Measurements from ENCODE around the gene ARHGEF16. TPM values are rescaled to one million over a fixed set of nuclear protein-coding genes. Genes with fewer than 3 reads are reported as not detected.

ARHGEF16 gene
- polyA plus RNA-seq, 1 of the 3 experiments (the other 2 are of a cell fraction) = 0.18 TPM

DNA sequence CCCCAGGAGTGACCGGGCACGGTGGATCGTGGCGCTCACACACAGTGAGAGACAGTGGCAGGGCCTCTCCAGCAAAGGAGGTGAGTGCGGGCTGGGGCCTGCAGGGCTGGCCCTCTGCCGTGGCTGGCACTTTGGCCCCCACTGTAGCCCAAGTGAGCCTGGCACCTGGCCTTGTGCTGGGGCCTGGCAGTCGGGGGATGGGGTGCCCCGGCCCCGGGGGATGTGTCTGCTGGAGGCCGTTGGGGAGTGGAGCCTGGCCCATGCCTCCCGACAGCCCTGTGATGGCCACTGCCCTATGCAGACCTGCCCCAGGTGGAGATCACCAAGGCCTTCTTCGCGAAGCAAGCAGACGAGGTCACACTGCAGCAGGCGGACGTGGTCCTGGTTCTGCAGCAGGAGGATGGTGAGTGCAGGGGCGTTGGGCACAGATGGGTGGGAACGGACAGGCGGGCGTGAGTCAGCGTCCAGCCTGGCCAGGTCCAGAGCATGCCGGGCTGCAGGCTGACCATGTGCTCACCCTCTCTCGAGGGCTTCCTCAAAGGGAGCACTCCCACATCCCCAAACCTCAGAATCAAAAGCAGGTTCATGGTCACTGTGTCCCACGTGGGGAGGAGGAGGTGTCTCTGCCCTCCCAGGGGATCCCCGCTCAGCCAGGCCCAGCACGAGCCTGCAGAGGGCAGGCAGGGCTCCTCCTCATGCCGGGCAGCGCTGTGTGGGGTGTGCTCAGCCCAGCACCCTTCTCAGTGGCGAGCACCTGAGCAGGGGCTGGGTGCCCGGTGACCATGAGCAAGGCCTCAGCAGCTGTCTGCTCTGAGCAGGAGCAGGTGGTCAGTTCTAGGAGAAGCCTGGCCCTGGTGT is 25.3 kb downstream of the ARHGEF16 start:
- WGBS (ENCODE audit: low lambda C conversion rate) = 77% methylated on average over 11 of the region's 30 CpGs
- Histone ChIP-seq H3K27me3 (ENCODE audit: insufficient read depth) (no peaks in the 10 kb centered on the region), H3K79me2 (ENCODE audit: insufficient read depth) (no peaks in the 10 kb centered on the region), H4K20me1 (ENCODE audit: insufficient read depth) (no peaks in the 10 kb centered on the region), H3K36me3 (replicated peaks in 1 of 2; ENCODE audit: control insufficient read depth in 1 of 2, insufficient read depth in 2 of 2, low read length in 1 of 2) (no peaks in the 10 kb centered on the region), H3K9ac (no peak overlapping the region), H3K9me3 (no peaks in the 10 kb centered on the region), H3K4me1 (ENCODE audit: control insufficient read depth in 1 of 2, insufficient read depth in 2 of 2, low read depth in 1 of 2, low read length in 1 of 2) (peaks cover 0 to 5% of the 10 kb centered on the region in 2 experiments; a peak in 1 of 4 replicates), H3F3A (replicated peaks; ENCODE audit: insufficient read depth) (no peaks in the 10 kb centered on the region), H3K9me2 (no peaks in the 10 kb centered on the region), H3K4me3 (ENCODE audit: low read depth in 2 of 2, low read length in 1 of 2) (no peak overlapping the region), H3K4me2 (no peak overlapping the region), H3K27ac (ENCODE audit: low read depth in 2 of 2, low read length in 1 of 2) (no peak overlapping the region), H2AFZ (ENCODE audit: low read depth) (no peak overlapping the region)
- POLR2A ChIA-PET = no interaction called here
- TF ChIP-seq SMC3 (IDR thresholded peaks at IDR 0.05; ENCODE audit: low read depth, low read length) (no peak), POLR2AphosphoS5 (IDR thresholded peaks at IDR 0.05; ENCODE audit: low read depth, low read length) (no peak), MEF2A (IDR thresholded peaks at IDR 0.05; ENCODE audit: borderline replicate concordance, low read depth) (no peak), CHD2 (IDR thresholded peaks at IDR 0.05; ENCODE audit: low read length, partially characterized antibody) (no peak), NFIC (IDR thresholded peaks at IDR 0.05; ENCODE audit: borderline replicate concordance) (no peak), TEAD4 (IDR thresholded peaks at IDR 0.05; ENCODE audit: borderline replicate concordance, insufficient read depth) (no peak), GATA2 (CRISPR knock-in tag; IDR thresholded peaks at IDR 0.05) (no peak), GABPA (IDR thresholded peaks at IDR 0.05; ENCODE audit: low read depth) (no peak), TAF1 (IDR thresholded peaks at IDR 0.05; ENCODE audit: borderline replicate concordance, low read depth, low read length) (no peak), NRF1 (IDR thresholded peaks at IDR 0.05; ENCODE audit: low read depth, low read length) (no peak), ELF1 (IDR thresholded peaks at IDR 0.05) (no peak), YY1 (IDR thresholded peaks at IDR 0.05; ENCODE audit: low read depth) (no peak)
- TF ChIP-seq, protein P1, sequence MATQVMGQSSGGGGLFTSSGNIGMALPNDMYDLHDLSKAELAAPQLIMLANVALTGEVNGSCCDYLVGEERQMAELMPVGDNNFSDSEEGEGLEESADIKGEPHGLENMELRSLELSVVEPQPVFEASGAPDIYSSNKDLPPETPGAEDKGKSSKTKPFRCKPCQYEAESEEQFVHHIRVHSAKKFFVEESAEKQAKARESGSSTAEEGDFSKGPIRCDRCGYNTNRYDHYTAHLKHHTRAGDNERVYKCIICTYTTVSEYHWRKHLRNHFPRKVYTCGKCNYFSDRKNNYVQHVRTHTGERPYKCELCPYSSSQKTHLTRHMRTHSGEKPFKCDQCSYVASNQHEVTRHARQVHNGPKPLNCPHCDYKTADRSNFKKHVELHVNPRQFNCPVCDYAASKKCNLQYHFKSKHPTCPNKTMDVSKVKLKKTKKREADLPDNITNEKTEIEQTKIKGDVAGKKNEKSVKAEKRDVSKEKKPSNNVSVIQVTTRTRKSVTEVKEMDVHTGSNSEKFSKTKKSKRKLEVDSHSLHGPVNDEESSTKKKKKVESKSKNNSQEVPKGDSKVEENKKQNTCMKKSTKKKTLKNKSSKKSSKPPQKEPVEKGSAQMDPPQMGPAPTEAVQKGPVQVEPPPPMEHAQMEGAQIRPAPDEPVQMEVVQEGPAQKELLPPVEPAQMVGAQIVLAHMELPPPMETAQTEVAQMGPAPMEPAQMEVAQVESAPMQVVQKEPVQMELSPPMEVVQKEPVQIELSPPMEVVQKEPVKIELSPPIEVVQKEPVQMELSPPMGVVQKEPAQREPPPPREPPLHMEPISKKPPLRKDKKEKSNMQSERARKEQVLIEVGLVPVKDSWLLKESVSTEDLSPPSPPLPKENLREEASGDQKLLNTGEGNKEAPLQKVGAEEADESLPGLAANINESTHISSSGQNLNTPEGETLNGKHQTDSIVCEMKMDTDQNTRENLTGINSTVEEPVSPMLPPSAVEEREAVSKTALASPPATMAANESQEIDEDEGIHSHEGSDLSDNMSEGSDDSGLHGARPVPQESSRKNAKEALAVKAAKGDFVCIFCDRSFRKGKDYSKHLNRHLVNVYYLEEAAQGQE (IDR thresholded peaks at IDR 0.05; ENCODE audit: low read depth, low read length) = no peak
- no peak for DNase-seq
- CTCF ChIA-PET = interaction anchor here (1.0 to 4.0 kb wide), 5 partner anchors 8 to 85 kb away, joined by 3 to 57 read pairs (median 13); no protein-coding TSS in a partner anchor

GRCh38 chr1:3480369-3480719 is 25.9 kb downstream of the ARHGEF16 start:
- Histone ChIP-seq H3K9me3 (no peaks in the 10 kb centered on the region), H3K79me2 (ENCODE audit: insufficient read depth) (no peaks in the 10 kb centered on the region), H3F3A (replicated peaks; ENCODE audit: insufficient read depth) (no peaks in the 10 kb centered on the region), H2AFZ (ENCODE audit: low read depth) (no peak overlapping the region), H3K4me2 (no peak overlapping the region), H3K9ac (no peak overlapping the region), H4K20me1 (ENCODE audit: insufficient read depth) (no peaks in the 10 kb centered on the region), H3K4me1 (ENCODE audit: control insufficient read depth in 1 of 2, insufficient read depth in 2 of 2, low read depth in 1 of 2, low read length in 1 of 2) (peaks cover 0 to 5% of the 10 kb centered on the region in 2 experiments; a peak in 1 of 4 replicates), H3K27me3 (ENCODE audit: insufficient read depth) (no peaks in the 10 kb centered on the region), H3K4me3 (ENCODE audit: low read depth in 2 of 2, low read length in 1 of 2) (no peak overlapping the region), H3K36me3 (replicated peaks in 1 of 2; ENCODE audit: control insufficient read depth in 1 of 2, insufficient read depth in 2 of 2, low read length in 1 of 2) (no peaks in the 10 kb centered on the region), H3K9me2 (no peaks in the 10 kb centered on the region), H3K27ac (ENCODE audit: low read depth in 2 of 2, low read length in 1 of 2) (no peak overlapping the region)
- 76% methylated on average over 4 of the region's 21 CpGs for WGBS (ENCODE audit: low lambda C conversion rate)
- POLR2A ChIA-PET = no interaction called here
- CTCF ChIA-PET = interaction anchor here (1.0 to 4.0 kb wide), 4 partner anchors 8 to 85 kb away, joined by 3 to 57 read pairs (median 8); no protein-coding TSS in a partner anchor
- DNase-seq = no peak
- no peak for TF ChIP-seq RCOR1 (IDR thresholded peaks at IDR 0.05; ENCODE audit: low read length)
- no peak for TF ChIP-seq NRF1 (IDR thresholded peaks at IDR 0.05; ENCODE audit: low read depth, low read length)
- no peak for TF ChIP-seq NFIC (IDR thresholded peaks at IDR 0.05; ENCODE audit: borderline replicate concordance)
- no peak for TF ChIP-seq CHD2 (IDR thresholded peaks at IDR 0.05; ENCODE audit: low read length, partially characterized antibody)
- no peak for TF ChIP-seq GABPA (IDR thresholded peaks at IDR 0.05; ENCODE audit: low read depth)
- no peak for TF ChIP-seq EZH2phosphoT487 (IDR thresholded peaks at IDR 0.05; ENCODE audit: borderline replicate concordance, low read depth)
- no peak for TF ChIP-seq CTCF (IDR thresholded peaks at IDR 0.05)
- no peak for TF ChIP-seq GATA2 (CRISPR knock-in tag; IDR thresholded peaks at IDR 0.05)
- TF ChIP-seq ELF1 (IDR thresholded peaks at IDR 0.05) = no peak
- TF ChIP-seq, protein P2, sequence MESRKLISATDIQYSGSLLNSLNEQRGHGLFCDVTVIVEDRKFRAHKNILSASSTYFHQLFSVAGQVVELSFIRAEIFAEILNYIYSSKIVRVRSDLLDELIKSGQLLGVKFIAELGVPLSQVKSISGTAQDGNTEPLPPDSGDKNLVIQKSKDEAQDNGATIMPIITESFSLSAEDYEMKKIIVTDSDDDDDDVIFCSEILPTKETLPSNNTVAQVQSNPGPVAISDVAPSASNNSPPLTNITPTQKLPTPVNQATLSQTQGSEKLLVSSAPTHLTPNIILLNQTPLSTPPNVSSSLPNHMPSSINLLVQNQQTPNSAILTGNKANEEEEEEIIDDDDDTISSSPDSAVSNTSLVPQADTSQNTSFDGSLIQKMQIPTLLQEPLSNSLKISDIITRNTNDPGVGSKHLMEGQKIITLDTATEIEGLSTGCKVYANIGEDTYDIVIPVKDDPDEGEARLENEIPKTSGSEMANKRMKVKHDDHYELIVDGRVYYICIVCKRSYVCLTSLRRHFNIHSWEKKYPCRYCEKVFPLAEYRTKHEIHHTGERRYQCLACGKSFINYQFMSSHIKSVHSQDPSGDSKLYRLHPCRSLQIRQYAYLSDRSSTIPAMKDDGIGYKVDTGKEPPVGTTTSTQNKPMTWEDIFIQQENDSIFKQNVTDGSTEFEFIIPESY (IDR thresholded peaks at IDR 0.05; ENCODE audit: borderline replicate concordance, low read depth) = no peak
- no peak for TF ChIP-seq TEAD4 (IDR thresholded peaks at IDR 0.05; ENCODE audit: borderline replicate concordance, insufficient read depth)
- TF ChIP-seq YY1 (IDR thresholded peaks at IDR 0.05; ENCODE audit: low read depth) = no peak
- TF ChIP-seq SIN3A (IDR thresholded peaks at IDR 0.05; ENCODE audit: borderline replicate concordance, low read depth, low read length) = no peak
- no peak for TF ChIP-seq RAD21 (IDR thresholded peaks at IDR 0.05; ENCODE audit: low read length)

Measured in SK-N-SH (cell line).